Neural cell (in vitro differentiated cells): ENCODE measurements around the gene SUN1. TPM values are rescaled to one million over a fixed set of nuclear protein-coding genes. Genes with fewer than 3 reads are reported as not detected.

Source experiments
- H2AFZ ChIP-seq: fragments of 200-600, 300-800 bp; sonication (generic), shearing (Covaris generic); 2 replicates; pipeline ENCODE4 v1.6.0; 2014; ENCODE audit warnings: low read depth, mild to moderate bottlenecking, antibody characterized with exemption, low read length, moderate library complexity
- H3F3A ChIP-seq: fragments of 200-600 bp; shearing (Covaris generic); 2 replicates; pipeline ENCODE4 v1.6.1; 2016; ENCODE audit warnings: mild to moderate bottlenecking, moderate library complexity, mixed read lengths, antibody characterized with exemption, low read length; ENCODE audit not compliant: insufficient read depth, poor library complexity, severe bottlenecking
- H3K27ac ChIP-seq: fragments of 200-600, 300-800 bp; sonication (generic), shearing (Covaris generic); 2 replicates; pipeline ENCODE4 v1.5.1; 2014; ENCODE audit warnings: mild to moderate bottlenecking, low read length, moderate library complexity
- H3K27me3 ChIP-seq: fragments of 300-800, 200-600 bp; sonication (generic), shearing (Covaris generic); 2 replicates; pipeline ENCODE4 v1.6.0; 2014; ENCODE audit warnings: mild to moderate bottlenecking, low read depth, low read length, moderate library complexity; ENCODE audit not compliant: insufficient read depth
- H3K36me3 ChIP-seq: fragments of 300-800, 200-600 bp; sonication (generic), shearing (Covaris generic); 2 replicates; pipeline ENCODE4 v1.5.1; 2014; ENCODE audit warnings: mild to moderate bottlenecking, antibody characterized with exemption, low read length, moderate library complexity; ENCODE audit not compliant: insufficient read depth
- H3K4me2 ChIP-seq: fragments of 300-800, 200-600 bp; sonication (generic), shearing (Covaris generic); 2 replicates; pipeline ENCODE4 v1.6.0; 2014; ENCODE audit warnings: mild to moderate bottlenecking, low read length
- H3K4me3 ChIP-seq: fragments of 300-800, 200-600 bp; sonication (generic), shearing (Covaris generic); 2 replicates; pipeline ENCODE4 v1.5.1; 2014; ENCODE audit warnings: mild to moderate bottlenecking, low read length, moderate library complexity
- H3K79me2 ChIP-seq: fragments of 200-600 bp; shearing (Covaris generic); replicated peaks from 2 replicates; pipeline ENCODE4 v1.6.0; 2014; ENCODE audit warnings: mild to moderate bottlenecking, low read length, moderate library complexity; ENCODE audit not compliant: insufficient read depth
- H3K9ac ChIP-seq: fragments of 300-800, 200-600 bp; sonication (generic), shearing (Covaris generic); 2 replicates; pipeline ENCODE4 v1.6.1; 2016; ENCODE audit warnings: mild to moderate bottlenecking, low read length, mixed read lengths
- H3K9me2 ChIP-seq: fragments of 200-600 bp; shearing (Covaris generic); 2 replicates; pipeline ENCODE4 v1.6.1; 2016; ENCODE audit warnings: mild to moderate bottlenecking, low read length, mixed read lengths; ENCODE audit not compliant: insufficient read depth
- H3K9me3 ChIP-seq: fragments of 200-600, 300-800 bp; sonication (generic), shearing (Covaris generic); 2 replicates; pipeline ENCODE4 v1.6.1; 2016; ENCODE audit warnings: mild to moderate bottlenecking, mixed run types, low read length, moderate library complexity, mixed read lengths
- H4K20me1 ChIP-seq: fragments of 200-600 bp; shearing (Covaris generic); 2 replicates; pipeline ENCODE4 v1.6.1; 2016; ENCODE audit warnings: mild to moderate bottlenecking, mixed run types; ENCODE audit not compliant: insufficient read depth
- CTCF ChIP-seq: fragments of 450-650 bp; IDR thresholded peaks from 2 replicates; pipeline ENCODE4 v1.5.1; 2014; ENCODE audit warnings: antibody characterized with exemption, mild to moderate bottlenecking, moderate library complexity; ENCODE audit not compliant: poor library complexity, severe bottlenecking
- EP300 ChIP-seq: fragments of 450-650 bp; conservative IDR thresholded peaks from 2 replicates; pipeline ENCODE4 v1.6.1; 2014; ENCODE audit warnings: antibody characterized with exemption, mild to moderate bottlenecking, moderate library complexity; ENCODE audit not compliant: poor library complexity, severe bottlenecking
- EZH2 ChIP-seq: fragments of 200-600, 300-800 bp; shearing (Covaris generic), sonication (generic); IDR thresholded peaks from 2 replicates; pipeline ENCODE4 v1.6.1; 2014; ENCODE audit warnings: antibody characterized with exemption, low read length, borderline replicate concordance, mild to moderate bottlenecking; ENCODE audit not compliant: insufficient read depth, poor library complexity, severe bottlenecking
- MXI1 ChIP-seq: fragments of 450-650 bp; conservative IDR thresholded peaks from 2 replicates; pipeline ENCODE4 v1.6.1; 2014; ENCODE audit warnings: antibody characterized with exemption, mild to moderate bottlenecking; ENCODE audit not compliant: poor library complexity, severe bottlenecking
- POLR2AphosphoS5 ChIP-seq: IDR thresholded peaks from 2 replicates; pipeline ENCODE4 v1.6.1; 2012
- RAD21 ChIP-seq: fragments of 450-650 bp; conservative IDR thresholded peaks from 2 replicates; pipeline ENCODE4 v1.6.1; 2014; ENCODE audit warnings: antibody characterized with exemption, mild to moderate bottlenecking, moderate library complexity
- REST ChIP-seq: IDR thresholded peaks from 2 replicates; pipeline ENCODE4 v1.6.1; 2012; ENCODE audit warnings: borderline replicate concordance
- SMC3 ChIP-seq: fragments of 450-650 bp; conservative IDR thresholded peaks from 2 replicates; pipeline ENCODE4 v1.6.1; 2014; ENCODE audit warnings: antibody characterized with exemption, mild to moderate bottlenecking, moderate library complexity; ENCODE audit not compliant: poor library complexity
- TAF1 ChIP-seq: IDR thresholded peaks from 2 replicates; pipeline ENCODE4 v1.6.1; 2012; ENCODE audit warnings: low read depth
- polyA plus RNA-seq: library from polyadenylated mRNA; depleted of rRNA; stranded (reverse); fragments of >200 nt; gene quantifications from 2 replicates; pipeline ENCODE4 v1.2.3, GENCODE V29; 2014

The SUN1 gene
- polyA plus RNA-seq, 1 donor from 2014 or later, result 309 TPM

- Histone ChIP-seq H3K79me2 (peaks cover 28% of the 10 kb centered on the region), H3K4me3 (peak overlapping the region; percentile 85), H3K36me3 (peaks cover 5% of the 10 kb centered on the region), H3F3A (no peaks in the 10 kb centered on the region), H3K9me2 (no peaks in the 10 kb centered on the region), H3K9ac (no peak overlapping the region), H3K9me3 (no peaks in the 10 kb centered on the region), H3K27me3 (no peaks in the 10 kb centered on the region), H3K27ac (no peak overlapping the region), H3K4me2 (no peak overlapping the region), H4K20me1 (no peaks in the 10 kb centered on the region), H2AFZ (no peak overlapping the region)
- no peak for TF ChIP-seq EP300
- no peak for TF ChIP-seq SMC3
- TF ChIP-seq RAD21, result no peak
- TF ChIP-seq CTCF, result no peak
- no peak for TF ChIP-seq MXI1
- no peak for TF ChIP-seq TAF1
- TF ChIP-seq REST, result no peak
- TF ChIP-seq POLR2AphosphoS5, result no peak
- no peak for TF ChIP-seq EZH2
These were observed 43.3 kb downstream of the SUN1 start for GRCh38 chr7:875476-876076.

- Histone ChIP-seq H3K36me3 (peaks cover 5% of the 10 kb centered on the region), H3K79me2 (peaks cover 32% of the 10 kb centered on the region), H4K20me1 (no peaks in the 10 kb centered on the region), H2AFZ (peak within 1 kb of the TSS; percentile 72), H3K27ac (peak within 1 kb of the TSS; percentile 80), H3K4me2 (no peak within 1 kb of the TSS), H3K27me3 (no peaks in the 10 kb centered on the region), H3K9me3 (no peaks in the 10 kb centered on the region), H3K9ac (peak within 1 kb of the TSS; percentile 95), H3K9me2 (no peaks in the 10 kb centered on the region), H3K4me3 (peak within 1 kb of the TSS; percentile 85), H3F3A (no peaks in the 10 kb centered on the region)
- TF ChIP-seq POLR2AphosphoS5, result peak; percentile 87
- TF ChIP-seq SMC3, result peak; percentile 14
- TF ChIP-seq EP300, result peak; percentile 81
- peak; percentile 42 for TF ChIP-seq CTCF
- TF ChIP-seq TAF1, result peak; percentile 65
- no peak for TF ChIP-seq REST
- peak; percentile 80 for TF ChIP-seq MXI1
- no peak for TF ChIP-seq EZH2
- TF ChIP-seq RAD21, result peak; percentile 31
These were observed 44.0 kb downstream of the SUN1 start, which contains the start of gene GET4 for GRCh38 chr7:876077-876971. TSS of gene GET4 (plus strand) at chr7:876554. CDS start at chr7:876646, 92 bp downstream.
